ENCODE results near the gene GRIK4. TPM values are rescaled to one million over a fixed set of nuclear protein-coding genes. Genes with fewer than 3 reads are reported as not detected.

GRIK4 gene
- polyA plus RNA-seq, 1 donor: 0.94 TPM

- no peak for DNase-seq
- H3K9me3 ChIP-seq (ENCODE audit: control insufficient read depth, low read depth, low read length): no peaks in the 10 kb centered on the region
- no peak overlapping the region for H3K4me3 ChIP-seq (ENCODE audit: low read length)
- no peaks in the 10 kb centered on the region for H3K36me3 ChIP-seq (ENCODE audit: control insufficient read depth, insufficient read depth, low read length)
- H3K4me1 ChIP-seq (ENCODE audit: control insufficient read depth, insufficient read depth, low read length): peaks cover 2% of the 10 kb centered on the region
- H3K27me3 ChIP-seq (ENCODE audit: control insufficient read depth, insufficient read depth, low read length): no peaks in the 10 kb centered on the region
- H3K27ac ChIP-seq (ENCODE audit: low read length): no peak overlapping the region
- WGBS (ENCODE audit: insufficient coverage, low lambda C conversion rate): no CpG with 5 or more reads among the region's 9 CpGs
Observed at GRCh38 chr11:120830085-120830620, 318.6 kb downstream of the GRIK4 start.

GRCh38 chr11:120832481-120833238 lies 321.1 kb downstream of the GRIK4 start:
- 50% methylated on average over 1 of the region's 20 CpGs for WGBS (ENCODE audit: insufficient coverage, low lambda C conversion rate)
- DNase-seq: peak in 1 of 2 donors; percentile 36
- H3K27ac ChIP-seq (ENCODE audit: low read length): no peak overlapping the region
- no peak overlapping the region for H3K4me3 ChIP-seq (ENCODE audit: low read length)
- peaks cover 10% of the 10 kb centered on the region for H3K4me1 ChIP-seq (ENCODE audit: control insufficient read depth, insufficient read depth, low read length)
- no peaks in the 10 kb centered on the region for H3K27me3 ChIP-seq (ENCODE audit: control insufficient read depth, insufficient read depth, low read length)
- no peaks in the 10 kb centered on the region for H3K9me3 ChIP-seq (ENCODE audit: control insufficient read depth, low read depth, low read length)
- H3K36me3 ChIP-seq (ENCODE audit: control insufficient read depth, insufficient read depth, low read length): no peaks in the 10 kb centered on the region

GRCh38 chr11:120834686-120835210 lies 323.2 kb downstream of the GRIK4 start:
- no peaks in the 10 kb centered on the region for H3K36me3 ChIP-seq (ENCODE audit: control insufficient read depth, insufficient read depth, low read length)
- WGBS (ENCODE audit: insufficient coverage, low lambda C conversion rate): no CpG with 5 or more reads among the region's 13 CpGs
- H3K9me3 ChIP-seq (ENCODE audit: control insufficient read depth, low read depth, low read length): no peaks in the 10 kb centered on the region
- H3K4me1 ChIP-seq (ENCODE audit: control insufficient read depth, insufficient read depth, low read length): peaks cover 10% of the 10 kb centered on the region
- H3K27ac ChIP-seq (ENCODE audit: low read length): no peak overlapping the region
- DNase-seq: no peak
- no peaks in the 10 kb centered on the region for H3K27me3 ChIP-seq (ENCODE audit: control insufficient read depth, insufficient read depth, low read length)
- H3K4me3 ChIP-seq (ENCODE audit: low read length): no peak overlapping the region

DNA sequence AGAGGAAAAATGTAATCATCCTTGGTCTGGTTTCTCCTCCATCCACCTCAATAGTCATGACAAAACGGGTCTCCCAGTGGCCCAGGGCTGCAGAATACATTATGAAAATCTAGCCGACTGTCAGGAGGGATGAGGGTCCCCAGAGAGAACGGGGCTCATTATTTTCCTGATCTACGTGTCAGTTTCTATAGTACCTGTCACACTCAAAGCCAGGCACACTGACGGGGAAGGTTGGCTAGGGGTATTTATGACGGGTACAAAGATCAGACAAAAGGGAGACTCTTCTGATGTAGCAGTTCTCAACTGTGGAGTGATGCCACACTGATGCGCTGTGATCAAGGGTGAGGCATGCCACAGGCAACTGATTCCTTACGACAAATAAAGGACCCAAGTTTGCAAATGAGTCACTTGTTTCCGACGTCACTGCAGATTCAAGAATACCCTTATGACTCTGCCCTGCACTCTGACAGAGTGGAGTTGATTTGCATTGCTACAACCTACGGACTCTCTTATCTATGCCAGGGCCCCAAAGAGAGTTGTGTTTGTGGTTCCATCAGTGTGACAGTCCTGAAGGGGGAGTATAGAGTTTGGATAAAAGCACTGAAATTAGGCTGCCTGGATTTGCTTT lies 324.2 kb downstream of the GRIK4 start:
- H3K9me3 ChIP-seq (ENCODE audit: control insufficient read depth, low read depth, low read length): no peaks in the 10 kb centered on the region
- H3K27ac ChIP-seq (ENCODE audit: low read length): no peak overlapping the region
- H3K27me3 ChIP-seq (ENCODE audit: control insufficient read depth, insufficient read depth, low read length): no peaks in the 10 kb centered on the region
- WGBS (ENCODE audit: insufficient coverage, low lambda C conversion rate): no CpG with 5 or more reads among the region's 11 CpGs
- DNase-seq: peak; percentile 67 to 80
- peaks cover 10% of the 10 kb centered on the region for H3K4me1 ChIP-seq (ENCODE audit: control insufficient read depth, insufficient read depth, low read length)
- no peaks in the 10 kb centered on the region for H3K36me3 ChIP-seq (ENCODE audit: control insufficient read depth, insufficient read depth, low read length)
- no peak overlapping the region for H3K4me3 ChIP-seq (ENCODE audit: low read length)

GRCh38 chr11:120837696-120838095 lies 326.1 kb downstream of the GRIK4 start:
- WGBS (ENCODE audit: insufficient coverage, low lambda C conversion rate): no CpG with 5 or more reads among the region's 4 CpGs
- H3K4me3 ChIP-seq (ENCODE audit: low read length): no peak overlapping the region

DNA sequence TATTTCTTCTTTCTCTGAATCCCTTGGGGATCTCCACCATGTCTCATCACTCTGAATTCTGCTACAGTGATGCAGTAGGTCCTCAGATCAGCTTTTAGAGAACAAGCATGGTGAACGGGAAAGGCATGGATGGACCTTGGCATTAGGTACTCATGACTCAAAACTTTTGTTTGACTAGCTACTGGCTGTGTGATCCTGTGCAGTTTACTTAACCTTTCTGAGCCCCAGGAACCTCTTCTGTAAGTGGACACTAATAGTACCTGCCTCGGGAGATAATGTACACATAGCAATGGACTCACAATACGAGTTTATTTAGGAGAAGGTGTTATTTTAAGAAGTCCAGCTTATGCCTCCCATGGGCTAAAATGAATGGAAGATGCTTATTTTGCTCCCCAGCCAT lies 327.7 kb downstream of the GRIK4 start:
- no peak overlapping the region for H3K27ac ChIP-seq (ENCODE audit: low read length)
- no peaks in the 10 kb centered on the region for H3K9me3 ChIP-seq (ENCODE audit: control insufficient read depth, low read depth, low read length)
- no peaks in the 10 kb centered on the region for H3K36me3 ChIP-seq (ENCODE audit: control insufficient read depth, insufficient read depth, low read length)
- H3K27me3 ChIP-seq (ENCODE audit: control insufficient read depth, insufficient read depth, low read length): no peaks in the 10 kb centered on the region
- H3K4me3 ChIP-seq (ENCODE audit: low read length): no peak overlapping the region
- WGBS (ENCODE audit: insufficient coverage, low lambda C conversion rate): 20% methylated on average over 1 of the region's 3 CpGs
- no peak for DNase-seq
- peaks cover 10% of the 10 kb centered on the region for H3K4me1 ChIP-seq (ENCODE audit: control insufficient read depth, insufficient read depth, low read length)

More at GRCh38 chr11:120837696-120838095, 326.1 kb downstream of the GRIK4 start:
- Histone ChIP-seq H3K9me3 (ENCODE audit: control insufficient read depth, low read depth, low read length) (no peaks in the 10 kb centered on the region), H3K36me3 (ENCODE audit: control insufficient read depth, insufficient read depth, low read length) (no peaks in the 10 kb centered on the region), H3K27ac (ENCODE audit: low read length) (no peak overlapping the region), H3K4me1 (ENCODE audit: control insufficient read depth, insufficient read depth, low read length) (peaks cover 10% of the 10 kb centered on the region), H3K27me3 (ENCODE audit: control insufficient read depth, insufficient read depth, low read length) (no peaks in the 10 kb centered on the region)
- DNase-seq: no peak

DNA sequence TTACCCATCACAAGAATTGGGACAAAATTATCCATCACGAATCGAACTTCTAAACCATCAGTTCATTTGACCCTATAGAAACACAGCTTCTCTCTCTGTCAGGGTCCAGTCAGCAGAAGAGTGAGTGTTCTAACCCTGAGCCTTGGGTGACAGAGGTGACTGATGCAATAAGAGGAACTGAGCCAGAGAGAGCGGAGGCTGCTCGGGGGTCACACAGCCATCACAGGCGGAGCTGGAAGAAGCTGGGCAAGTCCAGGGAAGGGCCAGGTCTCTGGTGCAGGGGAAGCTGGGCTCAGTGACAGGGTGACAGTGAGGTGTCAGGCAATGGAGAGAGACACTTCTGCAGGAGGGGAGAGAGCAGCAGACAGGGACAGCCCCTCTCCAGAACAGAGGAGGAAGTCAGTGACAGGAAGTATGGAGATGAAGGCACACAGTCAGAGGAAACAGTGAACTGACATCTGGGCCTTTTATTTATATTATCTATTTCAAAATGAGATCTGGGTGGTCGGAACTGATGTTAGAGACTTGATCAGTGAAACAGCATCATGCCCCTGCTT lies 328.4 kb downstream of the GRIK4 start:
- H3K36me3 ChIP-seq (ENCODE audit: control insufficient read depth, insufficient read depth, low read length): no peaks in the 10 kb centered on the region
- WGBS (ENCODE audit: insufficient coverage, low lambda C conversion rate): no CpG with 5 or more reads among the region's 6 CpGs
- DNase-seq: no peak
- H3K27me3 ChIP-seq (ENCODE audit: control insufficient read depth, insufficient read depth, low read length): no peaks in the 10 kb centered on the region
- no peaks in the 10 kb centered on the region for H3K9me3 ChIP-seq (ENCODE audit: control insufficient read depth, low read depth, low read length)
- H3K27ac ChIP-seq (ENCODE audit: low read length): no peak overlapping the region
- peaks cover 10% of the 10 kb centered on the region for H3K4me1 ChIP-seq (ENCODE audit: control insufficient read depth, insufficient read depth, low read length)
- H3K4me3 ChIP-seq (ENCODE audit: low read length): no peak overlapping the region

DNA sequence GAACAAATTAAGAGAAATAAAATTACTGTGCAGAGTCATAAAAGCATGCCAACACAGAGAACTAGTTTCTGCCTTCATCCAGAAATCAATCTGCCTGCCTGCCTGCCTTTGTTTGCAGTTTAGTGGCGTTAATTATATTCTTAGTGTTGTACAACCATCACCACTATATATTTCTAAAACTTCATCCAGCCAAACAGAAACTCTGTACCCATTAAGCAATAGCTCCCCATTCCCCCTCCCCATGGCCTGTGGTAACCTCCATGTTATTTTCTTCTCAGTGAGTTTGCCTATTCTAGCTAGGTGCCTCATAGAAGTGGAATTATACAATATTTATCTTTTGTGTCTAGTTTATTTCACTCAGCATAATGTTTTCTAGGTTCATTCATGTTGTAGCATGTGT lies 329.1 kb downstream of the GRIK4 start:
- peaks cover 7% of the 10 kb centered on the region for H3K4me1 ChIP-seq (ENCODE audit: control insufficient read depth, insufficient read depth, low read length)
- no peak overlapping the region for H3K4me3 ChIP-seq (ENCODE audit: low read length)
- H3K27me3 ChIP-seq (ENCODE audit: control insufficient read depth, insufficient read depth, low read length): no peaks in the 10 kb centered on the region
- no peak for DNase-seq
- H3K36me3 ChIP-seq (ENCODE audit: control insufficient read depth, insufficient read depth, low read length): no peaks in the 10 kb centered on the region
- H3K9me3 ChIP-seq (ENCODE audit: control insufficient read depth, low read depth, low read length): no peaks in the 10 kb centered on the region
- H3K27ac ChIP-seq (ENCODE audit: low read length): no peak overlapping the region
- 100% methylated on average over 1 of the region's 1 CpG for WGBS (ENCODE audit: insufficient coverage, low lambda C conversion rate)

DNA sequence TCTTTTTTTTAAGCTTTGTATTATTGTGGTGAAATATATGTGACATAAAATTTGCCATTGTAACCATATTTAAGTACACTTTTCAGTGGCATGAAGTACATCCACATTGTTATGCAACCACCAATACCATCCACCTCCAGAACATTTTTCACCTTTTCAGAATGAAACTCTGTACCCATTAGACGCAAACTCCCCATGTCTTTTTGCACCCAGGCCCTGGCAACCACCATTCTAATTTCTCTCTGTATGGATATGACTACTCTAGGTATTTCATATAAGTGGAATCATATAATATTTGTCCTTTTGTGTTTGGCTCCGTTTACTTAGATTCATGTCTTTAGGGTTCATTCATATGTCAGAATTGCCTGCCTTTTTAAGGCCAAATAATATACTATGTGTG lies 329.5 kb downstream of the GRIK4 start:
- DNase-seq: no peak
- no CpG with 5 or more reads among the region's 2 CpGs for WGBS (ENCODE audit: insufficient coverage, low lambda C conversion rate)
- Histone ChIP-seq H3K4me3 (ENCODE audit: low read length) (no peak overlapping the region), H3K27me3 (ENCODE audit: control insufficient read depth, insufficient read depth, low read length) (no peaks in the 10 kb centered on the region), H3K9me3 (ENCODE audit: control insufficient read depth, low read depth, low read length) (no peaks in the 10 kb centered on the region), H3K36me3 (ENCODE audit: control insufficient read depth, insufficient read depth, low read length) (no peaks in the 10 kb centered on the region), H3K27ac (ENCODE audit: low read length) (no peak overlapping the region), H3K4me1 (ENCODE audit: control insufficient read depth, insufficient read depth, low read length) (peaks cover 5% of the 10 kb centered on the region)

DNA sequence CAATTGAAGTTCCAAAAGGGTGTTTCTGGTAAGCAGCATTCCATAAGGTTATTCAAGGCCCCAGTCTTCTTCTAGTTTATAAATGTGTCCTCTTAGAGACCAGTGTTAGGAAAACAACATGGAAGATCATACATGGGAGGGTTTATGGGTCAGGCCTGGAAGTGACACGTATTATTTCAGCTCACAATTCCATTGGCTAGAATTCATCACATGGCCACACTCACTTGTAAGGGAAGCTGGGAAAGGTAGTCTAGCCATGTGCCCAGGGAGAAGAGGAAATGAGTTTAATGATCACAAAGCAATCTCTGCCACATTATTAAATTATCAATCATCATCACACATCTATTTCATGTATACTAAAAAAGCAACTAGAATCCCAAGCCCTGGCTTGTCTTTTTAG lies 330.6 kb downstream of the GRIK4 start:
- H3K4me3 ChIP-seq (ENCODE audit: low read length): no peak overlapping the region
- H3K27me3 ChIP-seq (ENCODE audit: control insufficient read depth, insufficient read depth, low read length): no peaks in the 10 kb centered on the region
- WGBS (ENCODE audit: insufficient coverage, low lambda C conversion rate): no CpG with 5 or more reads among the region's 1 CpG
- H3K36me3 ChIP-seq (ENCODE audit: control insufficient read depth, insufficient read depth, low read length): no peaks in the 10 kb centered on the region
- DNase-seq: no peak
- no peaks in the 10 kb centered on the region for H3K4me1 ChIP-seq (ENCODE audit: control insufficient read depth, insufficient read depth, low read length)
- H3K9me3 ChIP-seq (ENCODE audit: control insufficient read depth, low read depth, low read length): no peaks in the 10 kb centered on the region
- H3K27ac ChIP-seq (ENCODE audit: low read length): no peak overlapping the region
